Tongue (tissue), 2 donors: ENCODE data around the gene PLEKHF1. TPM values are rescaled to one million over a fixed set of nuclear protein-coding genes. Genes with fewer than 3 reads are reported as not detected.

Experiments
- DNase-seq: peaks from one replicate; pipeline ENCODE4 v3.0.0-alpha.2; 2015
- total RNA-seq: library from RNA; depleted of rRNA; stranded (reverse); fragments of >200 nt; gene quantifications from one replicate; pipeline ENCODE4 v1.2.3, GENCODE V29; 2014

Gene PLEKHF1
- total RNA-seq, 1 donor from 2014 or later: 52.9 TPM

DNA sequence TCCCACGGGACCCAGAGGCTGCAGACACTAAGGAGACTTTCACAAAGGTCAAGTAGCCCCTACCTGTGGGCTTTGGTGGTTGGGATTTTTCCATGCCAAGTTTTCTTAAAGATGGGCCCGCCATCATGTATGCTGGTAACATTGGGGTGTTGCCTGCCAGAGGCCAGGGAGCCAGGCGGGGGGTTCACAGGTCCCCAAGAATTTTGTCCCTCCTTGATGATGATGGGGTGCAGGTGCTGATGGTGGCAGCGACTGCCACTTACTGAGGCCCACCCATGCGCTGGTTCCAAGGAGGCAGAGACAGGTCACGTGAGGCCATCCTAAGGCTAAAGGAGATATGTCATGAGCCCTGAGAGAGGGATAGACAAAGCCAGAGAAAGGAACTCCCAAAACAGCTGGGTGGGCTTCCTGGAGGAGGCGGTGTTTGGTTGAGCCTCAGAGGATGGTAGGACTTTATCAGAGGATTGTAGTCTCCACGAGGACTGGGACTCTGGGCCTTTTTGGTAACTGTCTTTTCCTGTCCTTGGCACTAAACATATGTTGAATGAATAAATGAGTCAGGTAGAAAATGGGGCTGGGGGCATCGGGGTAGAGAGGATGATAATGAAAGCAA, 14.4 kb downstream of the PLEKHF1 start:
- DNase-seq: no peak

DNA sequence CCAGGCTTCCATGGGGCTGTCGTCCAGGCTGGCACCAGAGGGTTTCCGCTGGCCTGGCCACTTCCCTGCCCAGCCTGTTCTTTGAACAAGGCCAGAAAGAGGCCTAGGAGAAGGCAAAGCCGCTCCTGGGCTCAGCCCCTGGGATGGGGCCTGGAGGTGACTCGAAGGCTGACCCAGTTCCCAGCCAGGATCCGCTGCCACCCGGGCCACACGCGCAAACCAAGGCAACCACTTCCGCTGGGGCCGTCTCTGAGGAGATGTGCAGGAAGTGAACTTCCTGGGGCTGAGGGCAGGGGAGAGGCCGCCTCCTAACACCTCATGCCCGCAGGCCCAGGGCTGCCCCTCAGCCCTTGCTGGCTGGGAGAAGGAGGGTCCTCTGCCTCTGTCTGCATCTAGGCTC, 15.2 kb downstream of the PLEKHF1 start:
- DNase-seq: no peak

DNA sequence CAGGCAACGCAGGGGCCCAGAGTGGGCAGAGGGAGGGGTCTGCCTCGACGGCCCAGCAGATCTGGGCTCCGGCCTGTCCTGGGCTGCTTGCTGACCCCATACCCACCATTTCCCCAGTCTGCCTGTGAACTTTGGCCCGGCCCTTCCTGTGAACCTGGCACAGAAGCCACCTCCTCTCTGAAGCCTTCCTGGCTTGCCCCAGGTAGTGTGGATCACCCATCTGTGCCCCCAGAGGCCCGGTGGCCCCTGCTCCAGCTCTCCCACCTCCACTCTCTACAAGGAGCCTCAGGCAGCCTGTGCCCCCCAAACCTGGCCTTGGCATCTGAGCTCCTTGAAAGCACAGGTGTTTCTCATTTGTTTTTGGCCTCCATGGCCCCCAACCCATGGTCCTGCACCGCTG, 15.7 kb downstream of the PLEKHF1 start:
- DNase-seq: no peak

DNA sequence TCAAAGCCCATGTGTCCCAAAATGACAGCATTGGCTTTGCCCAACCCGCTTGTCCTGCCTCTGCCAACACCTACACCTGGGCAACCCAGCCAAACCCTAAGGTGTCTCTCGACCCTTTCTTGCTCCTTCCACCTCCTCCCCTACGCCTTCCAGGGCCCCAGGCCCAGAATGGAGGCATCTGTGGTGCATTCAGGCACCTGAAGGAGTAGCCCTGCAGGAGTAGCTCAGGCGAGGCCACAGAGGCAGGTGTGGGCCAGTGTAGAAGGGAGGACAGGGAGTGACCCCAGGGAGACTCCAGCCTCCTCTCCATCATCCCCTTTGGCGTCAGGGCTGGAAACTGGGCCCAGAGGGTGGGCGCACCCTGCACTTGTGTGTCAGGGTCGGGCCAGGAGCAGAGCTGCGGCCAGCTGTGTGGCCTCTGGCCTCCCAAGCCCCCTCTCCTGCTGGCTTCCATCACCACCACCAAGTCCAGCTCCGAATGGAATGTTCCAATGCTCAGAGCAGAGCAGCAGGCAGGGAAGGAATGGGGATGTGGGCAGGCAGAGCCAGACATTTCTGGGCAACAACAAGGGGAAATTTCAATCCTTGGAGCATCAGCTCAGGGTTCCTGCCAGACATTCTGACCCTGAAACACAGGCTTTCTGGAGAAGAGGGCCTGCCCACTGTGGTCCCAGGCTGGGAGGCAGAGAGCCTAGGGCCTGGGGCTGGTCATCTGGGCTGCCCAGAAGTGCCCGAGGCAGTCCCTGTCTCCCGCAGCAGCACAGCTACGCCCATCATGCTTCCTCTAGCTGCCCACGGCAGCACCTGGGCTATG, 16.4 kb downstream of the PLEKHF1 start:
- no peak for DNase-seq

DNA sequence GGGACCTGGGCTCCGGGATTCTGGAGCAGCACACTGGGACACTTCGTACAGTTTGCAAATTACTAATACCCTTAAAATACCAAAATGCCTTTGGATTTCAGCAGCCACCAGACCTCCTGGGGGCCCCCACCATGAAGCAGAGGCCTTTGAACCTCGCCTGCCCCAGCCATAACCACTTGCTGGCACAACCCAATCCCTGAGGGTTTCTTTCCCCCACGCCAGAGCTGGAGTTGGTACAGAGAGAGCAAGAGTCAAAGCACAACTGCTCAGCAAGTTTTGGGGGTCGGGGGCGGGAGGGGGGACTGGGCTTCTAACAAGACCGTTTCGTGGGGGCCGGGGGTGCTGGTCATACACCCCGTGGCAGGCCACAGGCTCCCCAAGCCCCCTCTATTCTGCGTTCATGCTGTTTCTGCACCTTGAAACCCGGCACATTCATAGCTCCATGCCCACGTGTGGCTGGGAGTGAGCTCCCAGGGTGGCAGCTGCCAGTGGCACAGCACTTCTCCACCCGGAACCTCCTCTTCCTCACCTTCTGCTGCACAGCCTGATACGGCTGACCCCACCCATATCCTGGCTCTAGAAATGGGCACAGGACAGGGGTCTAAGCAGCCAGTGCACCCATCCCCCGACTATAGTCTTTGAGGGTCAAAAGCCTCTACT, 17.1 kb downstream of the PLEKHF1 start:
- no peak for DNase-seq

DNA sequence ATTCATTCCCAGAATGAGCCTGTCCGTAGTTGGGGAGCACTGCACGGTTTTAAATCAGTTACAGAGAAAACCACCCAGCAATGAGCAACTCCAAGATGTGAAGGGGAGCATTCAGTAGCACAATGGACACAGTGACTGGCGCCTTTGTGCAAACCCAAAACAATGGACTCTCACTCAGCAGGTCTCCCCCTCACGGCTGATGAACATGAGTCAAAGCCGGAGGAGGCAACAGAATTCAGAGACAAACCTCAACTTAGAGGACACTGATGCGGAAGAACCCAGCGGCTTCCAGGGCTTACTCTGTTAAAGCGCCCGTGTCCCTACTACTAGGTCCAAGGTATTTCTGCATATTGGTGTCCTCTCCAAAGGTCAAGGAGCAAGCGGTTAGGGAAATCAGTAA, 17.7 kb downstream of the PLEKHF1 start:
- DNase-seq: no peak

DNA sequence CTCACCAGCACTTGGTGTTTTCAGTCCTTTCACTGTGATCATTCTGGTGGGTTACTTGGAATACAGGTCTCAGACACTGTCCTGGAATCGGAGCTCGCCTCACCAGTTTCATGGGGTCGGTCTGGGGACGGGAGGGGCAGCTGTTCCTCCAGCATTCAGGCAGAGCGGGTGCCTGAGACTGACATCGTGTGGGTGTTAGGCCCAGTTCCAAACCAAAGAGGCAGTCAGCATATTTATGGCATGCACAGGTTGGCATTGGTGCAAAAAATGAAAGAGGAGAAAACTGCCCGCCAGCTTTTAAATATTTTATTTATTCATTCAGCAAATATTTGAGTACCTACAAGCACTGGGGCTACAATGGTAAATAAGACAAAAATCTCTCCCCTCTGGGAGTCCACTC, 20.1 kb downstream of the PLEKHF1 start:
- DNase-seq: no peak

DNA sequence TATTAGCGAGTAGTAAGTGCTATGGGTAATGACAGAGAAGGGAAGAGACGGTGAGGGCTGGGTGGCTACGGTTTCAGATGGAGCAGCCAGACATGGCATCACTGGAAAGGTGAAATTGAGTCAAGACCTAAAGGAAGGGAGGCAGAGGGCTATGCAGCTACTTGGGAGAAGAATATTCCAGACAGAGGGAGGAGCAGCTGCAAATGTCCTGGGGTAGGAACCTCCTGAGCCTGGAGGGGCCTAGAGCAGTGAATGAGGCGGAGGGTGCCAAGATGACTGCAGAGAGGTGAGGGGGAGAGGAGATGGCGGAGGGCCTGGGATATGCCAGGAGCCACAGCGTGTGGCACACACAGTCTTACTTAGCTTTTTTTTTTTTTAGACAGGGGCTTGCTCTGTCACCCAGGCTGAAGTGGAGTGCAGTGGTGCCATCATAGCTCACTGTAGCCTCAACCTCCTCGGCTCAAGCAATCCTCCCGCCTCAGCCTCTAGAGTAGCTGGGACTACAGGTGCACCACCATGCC, 21.1 kb downstream of the PLEKHF1 start:
- DNase-seq: no peak

DNA sequence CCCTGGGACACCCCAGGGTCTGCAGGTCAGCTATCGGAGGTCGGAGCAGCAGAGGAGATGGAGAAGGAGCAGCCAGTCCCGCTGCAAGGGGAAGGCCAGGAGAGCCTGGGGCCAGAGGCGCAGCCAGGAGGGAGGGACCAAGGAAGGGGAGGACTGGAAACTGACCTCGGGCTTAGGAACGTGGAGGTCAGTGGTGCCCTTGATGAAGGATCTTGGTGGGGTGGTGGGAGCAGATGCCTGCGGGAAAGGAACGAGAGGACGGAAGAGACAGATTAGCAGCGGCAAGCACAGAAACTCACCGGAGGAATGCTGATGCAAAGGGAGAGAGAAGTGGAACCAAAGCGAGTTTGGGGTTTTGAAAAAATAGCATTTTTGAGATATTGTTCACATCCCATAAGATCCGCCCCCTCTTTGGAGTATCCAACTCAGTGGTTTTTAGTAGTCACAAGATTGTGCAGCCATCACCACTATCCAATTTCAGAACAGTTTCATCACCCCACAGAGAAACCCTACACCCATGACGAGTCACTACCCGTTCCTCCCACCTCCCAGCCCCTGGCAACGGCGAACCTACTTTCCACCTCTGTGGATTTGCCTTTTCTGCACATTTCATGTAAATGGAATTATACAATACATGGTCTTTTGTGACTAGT, 22.1 kb downstream of the PLEKHF1 start:
- DNase-seq: peak; percentile 32

DNA sequence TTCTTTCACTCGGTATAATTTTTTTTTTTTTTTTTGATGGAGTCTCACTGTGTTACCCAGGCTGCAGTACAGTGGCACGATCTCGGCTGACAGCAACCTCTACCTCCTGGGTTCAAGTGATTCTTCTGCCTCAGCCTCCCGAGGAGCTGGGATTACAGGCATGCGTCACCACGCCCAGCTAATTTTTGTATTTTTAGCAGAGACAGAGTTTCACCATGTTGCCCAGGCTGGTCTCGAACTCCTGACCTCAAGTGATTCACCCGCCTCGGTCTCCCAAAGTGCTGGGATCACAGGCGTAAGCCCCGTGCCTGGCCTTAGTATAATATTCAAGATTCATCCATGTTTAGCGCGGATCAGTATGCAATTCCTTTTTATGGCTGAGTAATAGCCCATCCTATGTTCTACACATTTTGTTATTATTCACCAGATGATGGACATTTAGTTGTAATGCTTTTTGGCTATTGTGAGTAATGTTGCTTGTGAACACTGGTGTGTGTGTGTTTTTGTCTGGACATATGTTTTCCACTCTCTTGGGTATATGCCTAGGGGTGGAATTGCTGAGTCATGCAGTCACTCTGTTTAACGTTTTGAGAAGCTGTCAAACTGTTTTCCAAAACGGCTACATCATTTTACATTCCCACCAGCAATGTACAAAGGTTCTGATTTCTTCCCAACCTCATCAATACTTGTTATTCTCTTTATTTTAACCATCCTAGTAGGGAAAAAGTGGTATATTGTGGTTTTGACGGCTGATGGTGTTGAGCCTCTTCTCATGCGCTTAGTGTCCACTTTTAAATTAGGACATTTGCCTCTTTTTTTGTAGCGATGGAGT, 22.9 kb downstream of the PLEKHF1 start:
- DNase-seq: peak; percentile 42

DNA sequence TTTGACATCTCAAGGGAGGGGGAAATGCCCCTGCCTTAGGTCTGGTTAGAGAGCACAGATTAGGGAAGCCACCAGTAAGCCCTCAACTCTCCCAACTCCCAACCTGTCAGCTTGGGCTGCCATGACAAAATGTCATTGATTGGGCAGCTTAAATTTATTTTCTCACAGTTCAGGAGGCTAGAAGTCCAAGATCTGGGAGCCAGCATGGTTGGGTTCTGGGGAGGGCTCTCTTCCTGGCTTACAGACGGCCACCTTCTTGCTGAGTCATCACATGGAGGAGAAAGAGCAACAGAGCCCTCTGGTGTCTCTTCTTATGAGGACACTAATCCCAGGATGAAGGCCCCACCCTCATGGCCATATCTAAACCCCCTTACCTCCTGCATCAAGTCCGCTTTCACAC, 25.6 kb downstream of the PLEKHF1 start:
- DNase-seq: no peak

DNA sequence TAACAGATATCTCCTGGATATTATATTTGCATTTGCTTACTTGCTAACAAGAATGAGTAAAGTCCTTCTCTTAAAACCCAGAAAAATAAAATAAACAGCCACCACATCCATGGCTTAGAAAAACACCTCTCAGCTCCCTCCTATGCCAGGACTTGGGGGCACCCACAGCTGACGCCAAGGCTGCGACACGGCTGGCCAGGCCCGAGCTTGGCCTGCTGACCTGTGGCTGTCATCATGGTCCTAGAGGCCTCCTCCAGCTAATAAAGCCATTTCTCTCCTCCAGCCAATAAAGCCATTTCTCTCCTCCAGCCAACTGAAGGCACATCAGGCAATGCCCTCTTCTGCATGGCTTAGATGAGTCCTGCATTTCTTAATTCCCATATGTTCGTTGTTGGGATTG, 28.9 kb downstream of the PLEKHF1 start:
- no peak for DNase-seq

DNA sequence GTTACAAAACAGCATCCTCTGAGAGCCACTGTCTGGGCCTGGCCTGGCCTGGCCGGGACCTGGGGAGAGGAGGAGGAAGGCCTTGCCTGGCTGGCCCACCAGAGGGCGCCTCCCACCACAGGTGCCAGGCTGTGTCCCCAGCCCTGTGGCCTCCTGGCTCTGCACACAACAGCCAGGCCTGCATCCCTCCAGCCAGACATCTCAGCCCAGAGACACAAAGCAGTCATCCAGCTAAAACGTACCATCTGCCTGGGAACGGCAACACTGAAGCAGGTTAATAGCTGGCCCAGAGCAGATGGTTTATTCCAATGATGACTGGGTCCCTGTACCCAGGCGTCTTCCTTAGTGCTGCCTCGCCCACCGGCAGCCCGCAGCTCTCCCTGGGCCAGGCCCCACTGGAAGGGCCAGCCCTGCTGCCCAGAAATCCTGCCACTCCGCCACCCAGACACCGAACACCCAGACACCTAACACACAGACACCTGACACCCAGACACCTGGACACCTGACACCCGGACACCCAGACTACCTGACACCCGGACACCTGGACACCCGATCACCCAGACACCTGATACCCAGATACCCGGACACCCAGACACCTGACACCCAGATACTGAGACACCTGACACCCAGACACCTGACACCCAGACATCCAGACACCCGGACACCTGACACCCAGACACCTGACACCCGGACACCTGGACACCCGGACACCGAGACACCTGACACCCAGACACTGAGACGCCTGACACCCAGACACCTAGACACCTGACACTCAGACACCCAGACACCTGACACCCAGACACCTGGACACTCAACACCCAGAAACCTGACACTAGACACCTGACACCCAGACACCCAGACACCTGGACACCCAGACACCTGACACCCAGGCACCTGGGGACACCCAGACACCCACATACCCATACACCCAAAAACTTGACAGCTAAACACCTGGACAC, 29.7 kb downstream of the PLEKHF1 start:
- DNase-seq: peak; percentile 77

DNA sequence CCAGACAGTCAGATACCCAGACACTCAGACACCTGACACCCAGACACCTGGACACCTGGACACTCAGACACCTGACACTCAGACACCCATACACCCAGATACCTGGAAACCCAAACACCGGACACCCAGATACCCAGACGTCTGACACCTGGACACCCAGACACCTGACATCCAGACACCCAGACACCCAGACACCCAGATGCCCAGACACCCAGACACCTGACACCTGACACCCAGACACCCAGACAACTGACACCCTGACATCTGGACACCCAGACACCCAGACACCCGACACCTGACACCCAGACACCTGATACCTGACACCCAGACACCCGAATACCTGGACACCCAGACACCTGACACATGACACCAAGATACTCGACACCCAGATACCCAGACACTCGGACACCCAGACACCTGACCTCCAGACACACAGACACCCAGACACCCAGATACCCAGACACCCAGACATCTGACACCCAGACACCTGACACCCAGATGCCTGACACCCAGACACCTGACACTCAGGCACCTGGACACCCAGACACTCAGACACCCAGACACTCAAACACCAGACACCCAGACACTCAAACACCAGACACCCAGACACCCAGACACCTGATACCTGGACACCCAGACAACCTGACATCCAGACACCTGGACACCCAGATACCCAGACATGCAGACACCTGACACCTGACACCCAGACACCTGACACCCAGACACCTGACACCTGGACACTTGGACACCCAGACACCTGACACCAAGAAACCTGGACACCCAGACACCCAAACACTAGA, 30.7 kb downstream of the PLEKHF1 start:
- DNase-seq: no peak

DNA sequence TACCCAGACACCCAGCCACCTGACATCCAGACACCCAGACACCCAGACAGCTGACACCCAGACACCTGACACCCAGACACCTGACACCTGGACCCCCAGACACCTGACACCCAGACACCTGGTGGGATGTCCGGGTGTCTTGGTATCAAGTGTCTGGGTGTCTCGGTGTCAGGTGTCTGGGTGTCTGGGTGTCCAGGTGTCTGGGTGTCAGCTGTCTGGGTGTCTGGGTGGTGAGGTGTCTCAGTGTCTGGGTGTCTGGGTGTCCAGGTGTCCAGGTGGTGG, 31.2 kb downstream of the PLEKHF1 start:
- no peak for DNase-seq

DNA sequence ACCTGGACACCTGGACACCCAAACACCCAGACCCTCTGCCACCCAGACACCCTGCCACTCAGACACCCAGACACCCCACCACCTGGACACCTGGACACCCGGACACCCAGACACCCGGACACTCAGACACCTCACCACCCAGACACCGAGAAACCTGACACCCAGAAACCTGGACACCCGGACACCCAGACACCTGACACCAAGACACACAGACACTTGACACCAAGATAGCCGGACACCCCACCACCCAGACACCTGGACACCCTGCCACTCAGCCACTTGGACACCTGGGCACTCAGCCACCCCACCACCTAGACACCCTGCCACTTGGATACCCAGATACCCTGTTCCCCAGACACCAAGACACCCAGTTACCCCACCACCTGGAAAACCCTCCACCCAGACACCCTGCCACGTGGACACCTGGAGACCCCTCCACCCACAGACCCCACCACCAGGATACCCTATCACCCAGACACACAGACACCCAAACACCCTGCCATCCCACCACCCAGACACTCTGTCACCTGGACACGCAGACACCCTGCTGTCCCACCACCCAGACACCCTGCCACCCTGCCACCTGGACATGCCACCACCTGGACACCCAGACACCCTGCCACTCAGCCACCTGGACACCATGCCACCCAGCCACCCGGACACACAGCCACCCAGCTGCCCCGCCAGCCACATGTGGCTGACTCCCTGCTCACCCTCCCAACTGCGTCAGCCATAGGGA, 32.4 kb downstream of the PLEKHF1 start:
- DNase-seq: no peak

DNA sequence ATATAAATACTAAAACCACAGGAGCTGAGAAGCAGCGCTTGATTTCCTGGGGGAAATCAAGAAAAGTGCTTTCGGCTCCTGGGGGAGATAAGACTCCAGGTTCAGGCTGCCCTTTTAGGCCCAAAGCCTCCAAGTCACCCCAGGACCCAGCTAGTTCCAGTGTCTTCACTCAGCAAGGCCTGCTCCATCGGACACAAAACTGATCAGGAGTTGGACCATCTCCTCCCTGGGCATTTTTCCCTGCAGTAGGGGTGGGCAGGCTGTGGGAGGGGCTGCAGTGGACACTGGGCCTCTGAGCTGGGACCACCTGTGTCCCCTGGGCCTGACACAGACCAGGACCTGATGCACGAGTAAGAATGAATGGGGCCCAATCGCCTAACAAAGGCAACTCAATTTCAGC, 34.6 kb downstream of the PLEKHF1 start:
- no peak for DNase-seq

DNA sequence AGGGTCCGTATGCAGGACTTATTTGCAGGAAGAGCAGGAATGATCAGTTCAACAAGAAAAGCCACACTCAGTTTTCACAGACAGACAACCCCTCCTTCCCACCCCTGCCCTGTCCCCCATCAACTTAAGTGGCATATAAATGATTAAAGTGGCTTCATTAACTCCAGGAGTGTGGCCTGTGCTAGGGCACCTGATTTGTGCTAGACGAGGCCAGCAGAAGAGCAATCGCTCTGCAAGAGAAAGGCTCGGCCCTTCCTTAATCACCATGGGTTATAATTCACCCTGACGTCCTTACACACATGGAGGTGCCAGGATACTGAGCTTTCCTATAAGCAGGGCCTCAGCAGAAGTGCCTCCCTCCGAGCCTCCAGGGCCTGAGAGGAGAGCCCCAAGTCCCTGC, 35.2 kb downstream of the PLEKHF1 start:
- no peak for DNase-seq
